GM06990 (cell line): ENCODE measurements around the gene BFSP2.
A peak's percentile ranks its signal among the peaks of the same experiment; 100 is the strongest.

Source experiments
- DNase-seq: peaks from one replicate; pipeline ENCODE4 v3.0.0-alpha.2; 2011; ENCODE audit not compliant: insufficient read length; ENCODE audit errors: extremely low read depth
- H3K27me3 ChIP-seq: replicated peaks from 2 replicates; pipeline ENCODE4 v1.6.0; 2011; ENCODE audit warnings: low read length; ENCODE audit not compliant: control insufficient read depth, insufficient read depth
- H3K36me3 ChIP-seq: 2 replicates; pipeline ENCODE4 v1.5.1; 2011; ENCODE audit warnings: low read length; ENCODE audit not compliant: control insufficient read depth, insufficient read depth
- H3K4me3 ChIP-seq: replicated peaks from 2 replicates; pipeline ENCODE4 v1.5.1; 2011; ENCODE audit warnings: low read depth, mild to moderate bottlenecking, control low read depth, low read length
- TF ChIP-seq, protein P1 (sequence below): IDR thresholded peaks from 2 replicates; pipeline ENCODE4 v1.5.1; 2011; ENCODE audit warnings: low read length, control low read depth, mild to moderate bottlenecking, inconsistent platforms; ENCODE audit not compliant: insufficient read depth, poor library complexity, severe bottlenecking

The BFSP2 gene

GRCh38 chr3:133377396-133377795, 22.5 kb upstream of the BFSP2 start:
- H3K27me3 ChIP-seq: no peaks in the 10 kb centered on the region
- TF ChIP-seq, protein P1, sequence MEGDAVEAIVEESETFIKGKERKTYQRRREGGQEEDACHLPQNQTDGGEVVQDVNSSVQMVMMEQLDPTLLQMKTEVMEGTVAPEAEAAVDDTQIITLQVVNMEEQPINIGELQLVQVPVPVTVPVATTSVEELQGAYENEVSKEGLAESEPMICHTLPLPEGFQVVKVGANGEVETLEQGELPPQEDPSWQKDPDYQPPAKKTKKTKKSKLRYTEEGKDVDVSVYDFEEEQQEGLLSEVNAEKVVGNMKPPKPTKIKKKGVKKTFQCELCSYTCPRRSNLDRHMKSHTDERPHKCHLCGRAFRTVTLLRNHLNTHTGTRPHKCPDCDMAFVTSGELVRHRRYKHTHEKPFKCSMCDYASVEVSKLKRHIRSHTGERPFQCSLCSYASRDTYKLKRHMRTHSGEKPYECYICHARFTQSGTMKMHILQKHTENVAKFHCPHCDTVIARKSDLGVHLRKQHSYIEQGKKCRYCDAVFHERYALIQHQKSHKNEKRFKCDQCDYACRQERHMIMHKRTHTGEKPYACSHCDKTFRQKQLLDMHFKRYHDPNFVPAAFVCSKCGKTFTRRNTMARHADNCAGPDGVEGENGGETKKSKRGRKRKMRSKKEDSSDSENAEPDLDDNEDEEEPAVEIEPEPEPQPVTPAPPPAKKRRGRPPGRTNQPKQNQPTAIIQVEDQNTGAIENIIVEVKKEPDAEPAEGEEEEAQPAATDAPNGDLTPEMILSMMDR: peak; percentile 46
- H3K4me3 ChIP-seq: no peak overlapping the region
- H3K36me3 ChIP-seq: no peaks in the 10 kb centered on the region
- DNase-seq: no peak

DNA sequence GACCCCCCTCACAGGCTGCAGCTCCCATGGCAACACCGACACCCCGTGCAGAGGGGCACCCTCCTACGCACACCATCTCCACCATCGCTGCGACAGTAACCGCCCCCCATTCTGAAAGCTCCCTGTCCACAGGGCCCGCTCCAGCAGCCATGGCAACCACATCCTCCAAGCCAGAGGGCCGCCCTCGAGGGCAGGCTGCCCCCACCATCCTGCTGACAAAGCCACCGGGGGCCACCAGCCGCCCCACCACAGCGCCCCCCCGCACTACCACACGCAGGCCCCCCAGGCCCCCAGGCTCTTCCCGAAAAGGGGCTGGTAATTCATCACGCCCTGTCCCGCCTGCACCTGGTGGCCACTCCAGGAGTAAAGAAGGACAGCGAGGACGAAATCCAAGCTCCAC, 19.9 kb upstream of the BFSP2 start:
- no peaks in the 10 kb centered on the region; the same call in 1 of the 2 replicates for H3K27me3 ChIP-seq

GRCh38 chr3:133380481-133381225, 19.2 kb upstream of the BFSP2 start:
- Histone ChIP-seq H3K36me3 (no peaks in the 10 kb centered on the region), H3K4me3 (no peak overlapping the region), H3K27me3 (no peaks in the 10 kb centered on the region; the same call in 1 of the 2 replicates)
- no peak for DNase-seq
- TF ChIP-seq, protein P1: no peak

More for the DNA sequence above, 19.9 kb upstream of the BFSP2 start:
- Histone ChIP-seq H3K36me3 (no peaks in the 10 kb centered on the region), H3K4me3 (no peak overlapping the region)
- TF ChIP-seq, protein P1: no peak
- DNase-seq: no peak

- no peaks in the 10 kb centered on the region; the same call in 1 of the 2 replicates for H3K27me3 ChIP-seq
- DNase-seq: no peak
- no peak overlapping the region for H3K4me3 ChIP-seq
- TF ChIP-seq, protein P1: no peak
- no peaks in the 10 kb centered on the region for H3K36me3 ChIP-seq
These were observed 18.3 kb upstream of the BFSP2 start for GRCh38 chr3:133381346-133382109.

DNA sequence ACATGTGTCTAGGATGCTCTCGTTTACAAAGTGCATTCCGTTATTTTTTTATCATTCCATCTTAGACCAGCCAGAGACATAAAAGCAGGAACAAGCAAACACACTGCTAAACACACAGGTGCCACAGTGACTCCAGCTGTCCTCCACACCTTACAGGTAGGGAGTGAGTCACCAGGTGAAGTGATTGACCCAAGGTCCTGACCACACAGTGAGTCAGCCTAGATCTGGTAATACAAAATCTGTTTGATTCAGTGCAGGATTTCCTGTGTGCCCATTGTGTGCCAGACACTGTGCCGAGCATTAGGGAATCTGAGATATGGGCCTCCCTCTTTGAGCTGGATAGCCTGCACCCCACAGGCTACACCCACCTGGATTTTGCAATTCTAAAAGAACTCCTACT, 16.7 kb upstream of the BFSP2 start:
- Histone ChIP-seq H3K27me3 (no peaks in the 10 kb centered on the region; the same call in 1 of the 2 replicates), H3K4me3 (no peak overlapping the region), H3K36me3 (no peaks in the 10 kb centered on the region)
- TF ChIP-seq, protein P1: no peak
- no peak for DNase-seq
